SK-N-SH treated with all-trans-retinoic acid at 6 μM for 48 hours (cell line): ENCODE data around the gene STIMATE.

Experiments used
- ATAC-seq: fragments of 200-7000 bp; cut with Tn5 transposase; 3 replicates; pipeline ENCODE4 v1.9.1; 2020; ENCODE audit warnings: mild to moderate bottlenecking, moderate library complexity
- ARNTL ChIP-seq: fragments of 450-650 bp; formaldehyde crosslinking; IDR thresholded peaks from 2 replicates; pipeline ENCODE4 v1.5.0; 2020; ENCODE audit warnings: low read depth, mild to moderate bottlenecking, moderate library complexity, borderline replicate concordance
- BACH2 ChIP-seq: fragments of 250-450 bp; sonication (Bioruptor Pico); IDR thresholded peaks from 2 replicates; pipeline ENCODE4 v1.9.0; 2021; ENCODE audit warnings: mild to moderate bottlenecking, borderline replicate concordance
- CSDC2 ChIP-seq: fragments of 250-450 bp; sonication (Bioruptor Pico); IDR thresholded peaks from 2 replicates; pipeline ENCODE4 v1.5.0; 2020; ENCODE audit warnings: mild to moderate bottlenecking, moderate library complexity
- ESRRG ChIP-seq: fragments of 250-450 bp; sonication (Bioruptor Pico); IDR thresholded peaks from 2 replicates; pipeline ENCODE4 v1.6.1; 2021; ENCODE audit warnings: mild to moderate bottlenecking
- GLIS3 ChIP-seq: fragments of 250-450 bp; sonication (Bioruptor Pico); IDR thresholded peaks from 2 replicates; pipeline ENCODE4 v1.5.0; 2020; ENCODE audit warnings: mild to moderate bottlenecking, moderate library complexity
- OSR1 ChIP-seq: fragments of 250-450 bp; sonication (Bioruptor Pico); IDR thresholded peaks from 2 replicates; pipeline ENCODE4 v1.8.0; 2022; ENCODE audit warnings: moderate library complexity, mild to moderate bottlenecking, inconsistent platforms
- PPARA ChIP-seq: fragments of 250-450 bp; sonication (Bioruptor Pico); IDR thresholded peaks from 2 replicates; pipeline ENCODE4 v1.5.0; 2020; ENCODE audit warnings: mild to moderate bottlenecking, borderline replicate concordance
- RARB ChIP-seq: fragments of 250-450 bp; sonication (Bioruptor Pico); IDR thresholded peaks from 2 replicates; pipeline ENCODE4 v1.8.0; 2021; ENCODE audit warnings: mild to moderate bottlenecking, moderate library complexity
- TCF4 ChIP-seq: fragments of 250-450 bp; sonication (Bioruptor Pico); IDR thresholded peaks from 2 replicates; pipeline ENCODE4 v1.8.0; 2021; ENCODE audit warnings: mild to moderate bottlenecking, moderate library complexity, borderline replicate concordance
- TOX ChIP-seq: fragments of 250-450 bp; sonication (Bioruptor Pico); IDR thresholded peaks from 2 replicates; pipeline ENCODE4 v1.8.0; 2021; ENCODE audit warnings: mild to moderate bottlenecking, moderate library complexity, borderline replicate concordance
- ZC3H10 ChIP-seq: fragments of 250-450 bp; sonication (Bioruptor Pico); IDR thresholded peaks from 2 replicates; pipeline ENCODE4 v1.5.1; 2021; ENCODE audit warnings: mild to moderate bottlenecking, moderate library complexity
- ZFP3 ChIP-seq: fragments of 250-450 bp; sonication (Bioruptor Pico); IDR thresholded peaks from 2 replicates; pipeline ENCODE4 v1.5.0; 2020; ENCODE audit warnings: mild to moderate bottlenecking, moderate library complexity
- ZFP30 ChIP-seq: fragments of 450-650 bp; formaldehyde crosslinking; IDR thresholded peaks from 2 replicates; pipeline ENCODE4 v1.5.0; 2022; ENCODE audit warnings: mild to moderate bottlenecking, moderate library complexity
- ZNF565 ChIP-seq: fragments of 450-650 bp; formaldehyde crosslinking; conservative IDR thresholded peaks from 2 replicates; pipeline ENCODE4 v1.5.0; 2020; ENCODE audit warnings: low read depth, mild to moderate bottlenecking, moderate library complexity
- ZNF8 ChIP-seq: fragments of 450-650 bp; formaldehyde crosslinking; IDR thresholded peaks from 2 replicates; pipeline ENCODE4 v1.5.0; 2020; ENCODE audit warnings: mild to moderate bottlenecking, moderate library complexity
- TF ChIP-seq, protein P1 (sequence below): fragments of 250-450 bp; sonication (Bioruptor Pico); IDR thresholded peaks from 2 replicates; pipeline ENCODE4 v1.5.0; 2020; ENCODE audit warnings: mild to moderate bottlenecking, moderate library complexity
- TF ChIP-seq, protein P2 (sequence below): fragments of 250-450 bp; sonication (Bioruptor Pico); IDR thresholded peaks from 2 replicates; pipeline ENCODE4 v1.5.1; 2020; ENCODE audit warnings: low read depth, mild to moderate bottlenecking, moderate library complexity
- TF ChIP-seq, protein P3 (sequence below): fragments of 250-450 bp; sonication (Bioruptor Pico); IDR thresholded peaks from 2 replicates; pipeline ENCODE4 v1.8.0; 2020; ENCODE audit warnings: mild to moderate bottlenecking, moderate library complexity, borderline replicate concordance

STIMATE gene

DNA sequence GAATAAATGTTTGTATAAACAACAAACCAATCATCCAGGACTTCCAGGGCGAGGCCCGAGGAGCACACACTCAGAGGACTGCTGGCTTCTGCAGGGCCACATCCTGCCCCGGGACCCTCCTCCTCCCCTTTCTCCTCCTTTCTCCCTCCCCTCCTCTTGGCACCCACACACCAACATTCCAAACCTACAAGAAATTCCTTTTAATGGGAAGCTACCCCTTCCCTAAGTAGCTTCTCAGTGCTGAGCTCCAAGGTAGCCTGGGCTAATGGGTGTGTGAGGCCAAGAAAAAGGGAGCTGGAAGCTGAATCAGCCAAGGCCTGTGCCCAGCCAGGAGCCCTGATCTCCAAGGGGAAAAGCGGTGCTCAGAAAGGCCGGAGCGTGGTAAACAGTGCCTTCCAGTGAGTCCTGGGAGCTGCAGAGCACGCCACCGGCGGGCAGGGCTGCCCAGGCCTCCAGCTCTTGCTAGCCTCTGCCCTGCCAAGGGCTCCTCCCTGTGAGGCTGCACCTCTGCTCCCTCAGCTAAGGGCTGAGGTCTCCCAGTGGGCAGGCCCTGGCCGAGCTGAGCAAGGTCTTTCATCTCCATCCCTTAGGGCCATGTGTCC lies 98.9 kb downstream of the STIMATE start:
- no peak for TF ChIP-seq ARNTL (CRISPR knock-in tag)
- TF ChIP-seq PPARA, result no peak
- TF ChIP-seq, protein P1, sequence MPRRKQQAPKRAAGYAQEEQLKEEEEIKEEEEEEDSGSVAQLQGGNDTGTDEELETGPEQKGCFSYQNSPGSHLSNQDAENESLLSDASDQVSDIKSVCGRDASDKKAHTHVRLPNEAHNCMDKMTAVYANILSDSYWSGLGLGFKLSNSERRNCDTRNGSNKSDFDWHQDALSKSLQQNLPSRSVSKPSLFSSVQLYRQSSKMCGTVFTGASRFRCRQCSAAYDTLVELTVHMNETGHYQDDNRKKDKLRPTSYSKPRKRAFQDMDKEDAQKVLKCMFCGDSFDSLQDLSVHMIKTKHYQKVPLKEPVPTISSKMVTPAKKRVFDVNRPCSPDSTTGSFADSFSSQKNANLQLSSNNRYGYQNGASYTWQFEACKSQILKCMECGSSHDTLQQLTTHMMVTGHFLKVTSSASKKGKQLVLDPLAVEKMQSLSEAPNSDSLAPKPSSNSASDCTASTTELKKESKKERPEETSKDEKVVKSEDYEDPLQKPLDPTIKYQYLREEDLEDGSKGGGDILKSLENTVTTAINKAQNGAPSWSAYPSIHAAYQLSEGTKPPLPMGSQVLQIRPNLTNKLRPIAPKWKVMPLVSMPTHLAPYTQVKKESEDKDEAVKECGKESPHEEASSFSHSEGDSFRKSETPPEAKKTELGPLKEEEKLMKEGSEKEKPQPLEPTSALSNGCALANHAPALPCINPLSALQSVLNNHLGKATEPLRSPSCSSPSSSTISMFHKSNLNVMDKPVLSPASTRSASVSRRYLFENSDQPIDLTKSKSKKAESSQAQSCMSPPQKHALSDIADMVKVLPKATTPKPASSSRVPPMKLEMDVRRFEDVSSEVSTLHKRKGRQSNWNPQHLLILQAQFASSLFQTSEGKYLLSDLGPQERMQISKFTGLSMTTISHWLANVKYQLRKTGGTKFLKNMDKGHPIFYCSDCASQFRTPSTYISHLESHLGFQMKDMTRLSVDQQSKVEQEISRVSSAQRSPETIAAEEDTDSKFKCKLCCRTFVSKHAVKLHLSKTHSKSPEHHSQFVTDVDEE, result no peak
- TF ChIP-seq, protein P2, sequence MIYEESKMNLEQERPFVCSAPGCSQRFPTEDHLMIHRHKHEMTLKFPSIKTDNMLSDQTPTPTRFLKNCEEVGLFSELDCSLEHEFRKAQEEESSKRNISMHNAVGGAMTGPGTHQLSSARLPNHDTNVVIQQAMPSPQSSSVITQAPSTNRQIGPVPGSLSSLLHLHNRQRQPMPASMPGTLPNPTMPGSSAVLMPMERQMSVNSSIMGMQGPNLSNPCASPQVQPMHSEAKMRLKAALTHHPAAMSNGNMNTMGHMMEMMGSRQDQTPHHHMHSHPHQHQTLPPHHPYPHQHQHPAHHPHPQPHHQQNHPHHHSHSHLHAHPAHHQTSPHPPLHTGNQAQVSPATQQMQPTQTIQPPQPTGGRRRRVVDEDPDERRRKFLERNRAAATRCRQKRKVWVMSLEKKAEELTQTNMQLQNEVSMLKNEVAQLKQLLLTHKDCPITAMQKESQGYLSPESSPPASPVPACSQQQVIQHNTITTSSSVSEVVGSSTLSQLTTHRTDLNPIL (CRISPR knock-in tag), result no peak
- TF ChIP-seq ZFP3 (CRISPR knock-in tag), result no peak
- no peak for TF ChIP-seq ZC3H10
- TF ChIP-seq OSR1 (CRISPR knock-in tag), result no peak
- TF ChIP-seq, protein P3, sequence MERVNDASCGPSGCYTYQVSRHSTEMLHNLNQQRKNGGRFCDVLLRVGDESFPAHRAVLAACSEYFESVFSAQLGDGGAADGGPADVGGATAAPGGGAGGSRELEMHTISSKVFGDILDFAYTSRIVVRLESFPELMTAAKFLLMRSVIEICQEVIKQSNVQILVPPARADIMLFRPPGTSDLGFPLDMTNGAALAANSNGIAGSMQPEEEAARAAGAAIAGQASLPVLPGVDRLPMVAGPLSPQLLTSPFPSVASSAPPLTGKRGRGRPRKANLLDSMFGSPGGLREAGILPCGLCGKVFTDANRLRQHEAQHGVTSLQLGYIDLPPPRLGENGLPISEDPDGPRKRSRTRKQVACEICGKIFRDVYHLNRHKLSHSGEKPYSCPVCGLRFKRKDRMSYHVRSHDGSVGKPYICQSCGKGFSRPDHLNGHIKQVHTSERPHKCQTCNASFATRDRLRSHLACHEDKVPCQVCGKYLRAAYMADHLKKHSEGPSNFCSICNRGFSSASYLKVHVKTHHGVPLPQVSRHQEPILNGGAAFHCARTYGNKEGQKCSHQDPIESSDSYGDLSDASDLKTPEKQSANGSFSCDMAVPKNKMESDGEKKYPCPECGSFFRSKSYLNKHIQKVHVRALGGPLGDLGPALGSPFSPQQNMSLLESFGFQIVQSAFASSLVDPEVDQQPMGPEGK (CRISPR knock-in tag), result no peak
- TF ChIP-seq GLIS3 (CRISPR knock-in tag), result no peak
- no peak for TF ChIP-seq ZNF565 (CRISPR knock-in tag)
- no peak for TF ChIP-seq TOX (CRISPR knock-in tag)
- TF ChIP-seq BACH2 (CRISPR knock-in tag), result no peak
- TF ChIP-seq, all 23 proteins: peak for 0

DNA sequence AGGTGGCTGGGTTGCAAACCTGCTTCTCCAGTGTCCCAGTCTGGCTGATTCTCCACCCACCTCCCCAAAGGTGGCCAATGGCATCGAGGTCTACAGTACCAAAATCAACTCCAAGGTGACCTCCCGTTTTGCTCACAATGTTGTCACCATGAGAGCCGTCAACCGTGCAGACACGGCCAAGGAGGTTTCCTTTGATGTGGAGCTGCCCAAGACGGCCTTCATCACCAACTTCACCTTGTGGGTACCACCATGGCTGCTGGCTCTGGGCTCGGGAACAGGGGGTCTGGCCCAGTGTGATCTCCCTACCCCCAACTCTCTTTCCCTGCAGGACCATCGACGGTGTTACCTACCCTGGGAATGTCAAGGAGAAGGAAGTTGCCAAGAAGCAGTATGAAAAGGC lies 100.9 kb downstream of the STIMATE start:
- TF ChIP-seq, protein P2 (CRISPR knock-in tag), result no peak
- TF ChIP-seq ZNF565 (CRISPR knock-in tag) (no peak), ZNF8 (CRISPR knock-in tag) (no peak)
- TF ChIP-seq, protein P3 (CRISPR knock-in tag), result no peak
- no peak for ATAC-seq

More for the DNA sequence above, 98.9 kb downstream of the STIMATE start:
- ATAC-seq, result peak; percentile 9; the same call in 2 of the 3 replicates

DNA sequence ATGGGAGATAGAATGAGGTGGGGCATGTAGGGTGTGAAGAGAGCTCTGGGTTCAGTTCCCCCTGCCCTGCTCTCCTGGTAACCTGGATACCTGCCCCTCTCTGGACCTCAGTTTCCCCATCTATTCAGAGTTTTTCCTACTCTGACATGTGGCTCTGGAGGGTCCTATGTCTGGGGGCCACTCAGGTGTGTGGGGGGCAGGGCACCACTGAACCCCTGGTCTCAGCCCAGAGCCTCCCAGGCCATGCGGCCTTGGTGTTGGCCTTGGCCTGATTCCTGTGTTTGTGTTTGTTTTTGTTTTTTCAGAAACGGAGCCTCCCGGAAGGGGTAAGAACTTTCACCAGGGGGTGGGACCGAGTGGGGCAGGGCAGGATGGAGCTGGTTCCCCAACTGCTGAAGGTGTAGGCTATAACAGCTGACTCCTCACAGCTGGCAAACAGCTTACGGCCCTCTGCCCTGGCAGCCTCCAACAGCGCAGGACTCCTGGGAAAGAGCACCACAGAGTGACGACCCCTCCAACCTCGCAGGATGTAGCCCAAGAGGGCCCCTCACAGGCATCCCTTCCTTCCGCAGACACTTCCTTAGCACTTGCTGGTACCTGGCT lies 101.9 kb downstream of the STIMATE start:
- no peak for TF ChIP-seq ZNF8 (CRISPR knock-in tag)
- no peak for TF ChIP-seq TOX (CRISPR knock-in tag)
- no peak for TF ChIP-seq OSR1 (CRISPR knock-in tag)
- TF ChIP-seq ZFP30 (CRISPR knock-in tag), result no peak
- no peak for TF ChIP-seq PPARA
- no peak for TF ChIP-seq RARB (CRISPR knock-in tag)
- TF ChIP-seq ZC3H10, result no peak
- TF ChIP-seq ZNF565 (CRISPR knock-in tag), result no peak
- TF ChIP-seq, protein P2 (CRISPR knock-in tag), result no peak
- no peak for TF ChIP-seq TCF4 (CRISPR knock-in tag)
- no peak for TF ChIP-seq CSDC2 (CRISPR knock-in tag)
- TF ChIP-seq ESRRG (CRISPR knock-in tag), result no peak
- ATAC-seq, result no peak
